Liver (tissue), 9 donors: ENCODE results near the gene ATP2B1. TPM values are rescaled to one million over a fixed set of nuclear protein-coding genes. Genes with fewer than 3 reads are reported as not detected.

ENCODE experiments used
- DNase-seq: peaks from one replicate; pipeline ENCODE4 v3.0.0-alpha.2; 2017; ENCODE audit warnings: low spot score
- H3K27ac ChIP-seq, 2 donors: one replicate each; pipeline ENCODE4 v1.7.0; 2013; ENCODE audit warnings: inconsistent platforms in 2 of 2, low read length in 2 of 2, control low read depth in 1 of 2, low read depth in 1 of 2, mild to moderate bottlenecking in 1 of 2
- H3K27me3 ChIP-seq, 4 donors: one replicate each; pipeline versions ENCODE4 v1.6.1 to v1.7.0; 2013; ENCODE audit warnings: low read length in 3 of 4, inconsistent platforms in 1 of 4, mild to moderate bottlenecking in 1 of 4, moderate library complexity in 1 of 4; ENCODE audit not compliant: control insufficient read depth in 4 of 4, insufficient read depth in 4 of 4
- H3K36me3 ChIP-seq, 4 donors: one replicate each; pipeline versions ENCODE4 v1.6.1 to v1.7.0; 2013; ENCODE audit warnings: low read length in 3 of 4, mild to moderate bottlenecking in 3 of 4, low read depth in 1 of 4, moderate library complexity in 1 of 4; ENCODE audit not compliant: control insufficient read depth in 4 of 4, insufficient read depth in 3 of 4
- H3K4me1 ChIP-seq, 4 donors: one replicate each; pipeline versions ENCODE4 v1.6.1 to v1.7.0; 2013; ENCODE audit warnings: low read length in 3 of 4, mild to moderate bottlenecking in 3 of 4, moderate library complexity in 1 of 4; ENCODE audit not compliant: control insufficient read depth in 4 of 4, insufficient read depth in 4 of 4
- H3K4me3 ChIP-seq, 3 donors: one replicate each; pipeline versions ENCODE4 v1.6.1 to v1.7.0; 2013; ENCODE audit warnings: low read length in 3 of 3, control low read depth in 1 of 3, low read depth in 1 of 3, mild to moderate bottlenecking in 1 of 3
- H3K9ac ChIP-seq, 2 donors: one replicate each; pipeline ENCODE4 v1.7.0; 2013; ENCODE audit warnings: low read length in 2 of 2, mild to moderate bottlenecking in 2 of 2, moderate library complexity in 2 of 2, control low read depth in 1 of 2, low read depth in 1 of 2
- H3K9me3 ChIP-seq, 4 donors: one replicate each; pipeline versions ENCODE4 v1.6.1 to v1.7.0; 2013; ENCODE audit warnings: low read length in 3 of 4; ENCODE audit not compliant: control insufficient read depth in 4 of 4
- EGR1 ChIP-seq, 2 donors: IDR thresholded peaks; 2 replicates each; pipeline ENCODE4 v1.6.1; 2016 to 2018; ENCODE audit warnings: antibody characterized with exemption in 2 of 2, low read depth in 2 of 2
- FOXA1 ChIP-seq: IDR thresholded peaks from 2 replicates; pipeline ENCODE4 v1.6.1; 2016; ENCODE audit warnings: antibody characterized with exemption
- FOXA2 ChIP-seq: IDR thresholded peaks from 2 replicates; pipeline ENCODE4 v1.6.1; 2016; ENCODE audit warnings: antibody characterized with exemption
- GABPA ChIP-seq, 2 donors: IDR thresholded peaks in 1 of 2; conservative IDR thresholded peaks in 1 of 2; 2 replicates each; pipeline ENCODE4 v1.6.1; 2016; ENCODE audit warnings: antibody characterized with exemption in 2 of 2, mild to moderate bottlenecking in 1 of 2, moderate library complexity in 1 of 2
- HNF4A ChIP-seq, 2 donors: conservative IDR thresholded peaks; 2 replicates each; pipeline ENCODE4 v1.6.1; 2016; ENCODE audit warnings: antibody characterized with exemption in 2 of 2, mild to moderate bottlenecking in 2 of 2
- JUND ChIP-seq, 2 donors: IDR thresholded peaks; 2 replicates each; pipeline ENCODE4 v1.6.1; 2016; ENCODE audit warnings: antibody characterized with exemption in 2 of 2
- MAX ChIP-seq: IDR thresholded peaks from 2 replicates; pipeline ENCODE4 v1.6.1; 2016; ENCODE audit warnings: antibody characterized with exemption
- NR2F2 ChIP-seq: IDR thresholded peaks from 2 replicates; pipeline ENCODE4 v1.6.1; 2016; ENCODE audit warnings: antibody characterized with exemption
- RAD21 ChIP-seq, 2 donors: IDR thresholded peaks; 2 replicates each; pipeline ENCODE4 v1.6.1; 2016; ENCODE audit warnings: antibody characterized with exemption in 2 of 2, mild to moderate bottlenecking in 2 of 2
- REST ChIP-seq: IDR thresholded peaks from 2 replicates; pipeline ENCODE4 v1.6.1; 2016; ENCODE audit warnings: antibody characterized with exemption, mild to moderate bottlenecking
- SP1 ChIP-seq: IDR thresholded peaks from 2 replicates; pipeline ENCODE4 v1.6.1; 2018; ENCODE audit warnings: antibody characterized with exemption, mild to moderate bottlenecking
- TAF1 ChIP-seq: conservative IDR thresholded peaks from 2 replicates; pipeline ENCODE4 v1.6.1; 2016; ENCODE audit warnings: antibody characterized with exemption, mild to moderate bottlenecking
- YY1 ChIP-seq: IDR thresholded peaks from 2 replicates; pipeline ENCODE4 v1.6.1; 2016; ENCODE audit warnings: antibody characterized with exemption, mild to moderate bottlenecking
- ZBTB33 ChIP-seq: IDR thresholded peaks from 2 replicates; pipeline ENCODE4 v1.6.1; 2016; ENCODE audit warnings: antibody characterized with exemption
- WGBS: extraction: QIAGEN DNeasy Blood & Tissue Kit; methylation state at CpG from one replicate; pipeline ENCODE4 v1.1.7; 2013; 5-methylcytosine and 5-hydroxymethylcytosine counted together
- polyA plus RNA-seq, 2 donors: library from polyadenylated mRNA; stranded (reverse) in 1 of 2; unstranded in 1 of 2; fragments of 200-250 nt in 1 of 2; fragments of >200 nt in 1 of 2; fragmentation: Nextera tagmentation in 1 of 2; extraction: Ambion mirVana in 1 of 2; gene quantifications; one replicate each; pipeline versions ENCODE4 v1.2.1 to v1.2.3, GENCODE V29; 2013 to 2015
- total RNA-seq, 2 donors: library from RNA; depleted of rRNA; stranded (reverse); fragments of >200 nt; gene quantifications; one replicate each; pipeline ENCODE4 v1.2.3, GENCODE V29; 2014
- TF ChIP-seq, protein P1 (sequence below): fragments of 150-350 bp; IDR thresholded peaks from 2 replicates; pipeline ENCODE4 v1.5.1; 2017; ENCODE audit warnings: improper control_type of control experiment, low read depth, low read length; ENCODE audit not compliant: missing input control
- TF ChIP-seq, protein P2 (sequence below): IDR thresholded peaks from 2 replicates; pipeline ENCODE4 v1.6.1; 2016; ENCODE audit warnings: antibody characterized with exemption
- donor health status: healthy.
- donor health status: healthy.
- donor health status: healthy.
- donor health status: healthy.
- donor health status: healthy.

The ATP2B1 gene
- total and polyA plus RNA-seq, 4 donors = 7.3 to 41.1 (median 22.8) TPM

GRCh38 chr12:89707703-89708564 is 704 bp downstream of the ATP2B1 start:
- no peaks in the 10 kb centered on the region for H3K36me3 ChIP-seq
- peak overlapping the region; percentile 62 to 98 (median 84) for H3K4me3 ChIP-seq
- under 1% methylated on average over 73 of the region's 73 CpGs for WGBS
- no peak for TF ChIP-seq RAD21 (IDR thresholded peaks at IDR 0.05)
- TF ChIP-seq, protein P1, sequence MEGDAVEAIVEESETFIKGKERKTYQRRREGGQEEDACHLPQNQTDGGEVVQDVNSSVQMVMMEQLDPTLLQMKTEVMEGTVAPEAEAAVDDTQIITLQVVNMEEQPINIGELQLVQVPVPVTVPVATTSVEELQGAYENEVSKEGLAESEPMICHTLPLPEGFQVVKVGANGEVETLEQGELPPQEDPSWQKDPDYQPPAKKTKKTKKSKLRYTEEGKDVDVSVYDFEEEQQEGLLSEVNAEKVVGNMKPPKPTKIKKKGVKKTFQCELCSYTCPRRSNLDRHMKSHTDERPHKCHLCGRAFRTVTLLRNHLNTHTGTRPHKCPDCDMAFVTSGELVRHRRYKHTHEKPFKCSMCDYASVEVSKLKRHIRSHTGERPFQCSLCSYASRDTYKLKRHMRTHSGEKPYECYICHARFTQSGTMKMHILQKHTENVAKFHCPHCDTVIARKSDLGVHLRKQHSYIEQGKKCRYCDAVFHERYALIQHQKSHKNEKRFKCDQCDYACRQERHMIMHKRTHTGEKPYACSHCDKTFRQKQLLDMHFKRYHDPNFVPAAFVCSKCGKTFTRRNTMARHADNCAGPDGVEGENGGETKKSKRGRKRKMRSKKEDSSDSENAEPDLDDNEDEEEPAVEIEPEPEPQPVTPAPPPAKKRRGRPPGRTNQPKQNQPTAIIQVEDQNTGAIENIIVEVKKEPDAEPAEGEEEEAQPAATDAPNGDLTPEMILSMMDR = peak; percentile 11
- TF ChIP-seq TAF1 = no peak
- no peak for TF ChIP-seq FOXA1
- TF ChIP-seq REST = no peak
- no peak for TF ChIP-seq JUND (IDR thresholded peaks at IDR 0.05)
- no peaks in the 10 kb centered on the region for H3K9me3 ChIP-seq
- H3K9ac ChIP-seq = peak overlapping the region; percentile 52 to 77
- DNase-seq = peak; percentile 62
- peak overlapping the region; percentile 80 to 95 for H3K27ac ChIP-seq
- H3K4me1 ChIP-seq = peaks cover 0 to 18% (median 7%) of the 10 kb centered on the region in 4 donors
- H3K27me3 ChIP-seq = no peaks in the 10 kb centered on the region

DNA sequence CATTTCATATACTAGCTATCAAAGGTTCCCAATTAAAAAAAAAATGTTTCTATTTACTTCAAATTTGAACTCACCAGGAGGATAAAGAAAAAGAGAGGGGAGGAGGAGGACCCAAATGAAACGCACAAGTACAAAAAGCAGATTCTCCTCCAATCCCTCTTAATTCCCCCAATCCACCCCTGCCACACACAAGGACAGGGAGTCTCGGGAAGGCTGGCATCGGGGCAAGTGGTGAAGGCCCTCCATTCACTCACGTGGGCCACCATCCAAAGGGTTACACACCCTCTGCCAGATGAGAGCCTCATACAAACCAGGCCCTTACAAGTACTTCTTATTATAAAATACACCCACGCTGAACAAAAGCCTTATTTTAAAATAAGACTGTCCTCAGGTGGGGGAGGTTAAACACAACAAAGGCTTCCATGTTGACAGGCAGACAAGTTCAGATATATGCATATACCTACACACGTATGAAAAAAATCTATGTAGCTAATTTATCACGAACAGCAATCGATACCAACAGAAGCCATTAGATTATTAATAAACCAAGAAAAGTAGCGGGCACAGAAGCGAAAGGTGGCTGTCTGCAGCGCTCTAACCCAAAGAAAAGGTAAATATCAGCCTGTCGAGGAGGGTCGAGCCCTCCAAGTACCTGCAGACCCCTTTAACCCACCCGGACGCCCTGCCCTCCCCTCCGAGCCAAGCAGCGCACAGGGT is 1.5 kb downstream of the ATP2B1 start:
- Histone ChIP-seq H3K4me1 (peaks cover 0 to 18% (median 7%) of the 10 kb centered on the region in 4 donors), H3K9me3 (no peaks in the 10 kb centered on the region), H3K36me3 (no peaks in the 10 kb centered on the region), H3K4me3 (peak overlapping the region; percentile 62 to 98 (median 84)), H3K27me3 (no peaks in the 10 kb centered on the region), H3K27ac (no peak overlapping the region), H3K9ac (peak overlapping the region; percentile 52 to 77)
- WGBS = 19% methylated on average over 17 of the region's 17 CpGs
- DNase-seq = no peak
- TF ChIP-seq ZBTB33 (no peak), JUND (IDR thresholded peaks at IDR 0.05) (no peak), FOXA2 (no peak), NR2F2 (no peak), EGR1 (IDR thresholded peaks at IDR 0.05; ENCODE audit: low read depth in 2 of 2) (no peak), HNF4A (conservative IDR thresholded peaks at IDR 0.05) (no peak), SP1 (no peak), MAX (no peak), TAF1 (no peak), YY1 (no peak), GABPA (IDR thresholded peaks at IDR 0.05 in 1 of 2, conservative IDR thresholded peaks at IDR 0.05 in 1 of 2) (no peak)
- TF ChIP-seq, protein P1 = no peak
- TF ChIP-seq, protein P2, sequence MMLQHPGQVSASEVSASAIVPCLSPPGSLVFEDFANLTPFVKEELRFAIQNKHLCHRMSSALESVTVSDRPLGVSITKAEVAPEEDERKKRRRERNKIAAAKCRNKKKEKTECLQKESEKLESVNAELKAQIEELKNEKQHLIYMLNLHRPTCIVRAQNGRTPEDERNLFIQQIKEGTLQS = no peak
